MCF 10A (cell line): ENCODE data around the gene NEK10. TPM values are rescaled to one million over a fixed set of nuclear protein-coding genes. Genes with fewer than 3 reads are reported as not detected.

Experiments
- BruUV-seq: library from RNA; stranded (reverse); fragments of 400-500 nt; replicated peaks from 2 replicates; lab custom pipeline; 2021; lab: Mats Ljungman, UMichigan
- CTCF ChIA-PET: fragments of 300-600 bp; sonication (Branson Sonifier 250); formaldehyde crosslinking; extraction: SDS; loops from one replicate; lab custom pipeline; 2021; ENCODE audit warnings: antibody characterized with exemption, inconsistent platforms; lab: Yijun Ruan, JAX
- POLR2A ChIA-PET: fragments of 300-600, 350-650 bp; sonication (Branson Sonifier 250); formaldehyde crosslinking; extraction: SDS; loops from one replicate; lab custom pipeline; 2020; ENCODE audit warnings: antibody characterized with exemption, inconsistent platforms; lab: Yijun Ruan, JAX
- DNase-seq: peaks from one replicate; pipeline ENCODE4 v3.0.0-alpha.2; 2018; ENCODE audit not compliant: unreplicated experiment
- H3K27ac Mint-ChIP-seq: one replicate; pipeline ENCODE4 v1.8.0; 2022; ENCODE audit warnings: mild to moderate bottlenecking, low read depth, mixed read lengths; ENCODE audit not compliant: unreplicated experiment
- H3K27me3 Mint-ChIP-seq: one replicate; pipeline ENCODE4 v1.8.0; 2022; ENCODE audit warnings: mixed read lengths; ENCODE audit not compliant: insufficient read depth, unreplicated experiment
- H3K36me3 Mint-ChIP-seq: one replicate; pipeline ENCODE4 v1.8.0; 2022; ENCODE audit warnings: mild to moderate bottlenecking, moderate library complexity, mixed read lengths; ENCODE audit not compliant: insufficient read depth, unreplicated experiment
- H3K4me1 Mint-ChIP-seq: one replicate; pipeline ENCODE4 v1.8.0; 2022; ENCODE audit warnings: mixed read lengths; ENCODE audit not compliant: insufficient read depth, unreplicated experiment
- H3K4me3 Mint-ChIP-seq: one replicate; pipeline ENCODE4 v1.8.0; 2022; ENCODE audit warnings: mild to moderate bottlenecking, moderate library complexity, mixed read lengths; ENCODE audit not compliant: unreplicated experiment
- H3K9me3 Mint-ChIP-seq: one replicate; pipeline ENCODE4 v1.8.0; 2022; ENCODE audit warnings: mixed read lengths; ENCODE audit not compliant: unreplicated experiment
- CTCF ChIP-seq: fragments of 200-600 bp; IDR thresholded peaks from one replicate; pipeline ENCODE4 v1.8.0; 2022; ENCODE audit warnings: antibody characterized with exemption, mild to moderate bottlenecking; ENCODE audit not compliant: unreplicated experiment
- intact Hi-C: fragments of 100-400 bp; cut with micrococcal nuclease; formaldehyde crosslinking; loops from 2 replicates; pipeline ENCODE4 v1.14.1; 2022
- total RNA-seq: library from RNA; stranded (reverse); gene quantifications from 2 replicates; pipeline ENCODE4 v1.2.3, GENCODE V29; 2022

The NEK10 gene
- total RNA-seq, 1 experiment from 2014 or later = 0.44 TPM

DNA sequence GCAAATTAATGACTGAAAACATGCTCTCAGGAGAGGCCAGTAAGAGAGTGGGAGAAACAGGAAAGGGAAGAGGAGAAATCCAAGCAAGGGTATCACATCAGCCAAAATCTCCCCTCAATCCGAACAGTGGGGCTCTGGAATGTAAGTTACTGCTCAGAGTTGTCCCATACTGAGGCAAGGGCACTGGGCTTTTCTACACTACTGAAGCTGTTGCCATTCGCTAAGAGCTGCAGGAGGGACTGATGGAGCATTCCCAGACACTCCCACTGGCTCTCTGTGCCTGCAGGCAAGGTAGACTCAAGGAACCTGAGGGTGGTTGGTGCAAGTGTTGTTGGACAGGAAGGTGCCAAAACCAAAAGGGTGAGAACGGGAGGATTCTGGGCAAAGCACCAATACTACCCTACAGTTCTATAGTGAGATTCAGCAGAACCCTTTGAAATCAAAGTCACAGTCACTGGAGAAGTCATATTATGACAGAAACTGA is 46.1 kb downstream of the NEK10 start:
- TF ChIP-seq CTCF = no peak
- peak; percentile 23 for DNase-seq
- ChIA-PET CTCF (interaction anchor here (2.9 kb wide), 1 partner anchor 11 kb away, joined by 9 read pairs; no protein-coding TSS in a partner anchor), POLR2A (no interaction called here)
- H3K4me3 Mint-ChIP-seq = no peak overlapping the region
- H3K36me3 Mint-ChIP-seq = no peaks in the 10 kb centered on the region
- no peak overlapping the region for H3K27ac Mint-ChIP-seq
- intact Hi-C loops = no loop called here
- no peaks in the 10 kb centered on the region for H3K27me3 Mint-ChIP-seq
- BruUV-seq = no TSS peak
- peaks cover 10% of the 10 kb centered on the region for H3K4me1 Mint-ChIP-seq
- no peaks in the 10 kb centered on the region for H3K9me3 Mint-ChIP-seq

- BruUV-seq = no TSS peak
- no peaks in the 10 kb centered on the region for H3K27me3 Mint-ChIP-seq
- no peak overlapping the region for H3K4me3 Mint-ChIP-seq
- no peak for DNase-seq
- H3K27ac Mint-ChIP-seq = no peak overlapping the region
- POLR2A ChIA-PET = interaction anchor here (1.7 kb wide), 1 partner anchor 357 kb away, joined by 3 read pairs; no protein-coding TSS in a partner anchor
- peaks cover 10% of the 10 kb centered on the region for H3K4me1 Mint-ChIP-seq
- H3K36me3 Mint-ChIP-seq = no peaks in the 10 kb centered on the region
- no peak for TF ChIP-seq CTCF
- intact Hi-C loops = no loop called here
- CTCF ChIA-PET = interaction anchor here (0.7 to 2.9 kb wide), 2 partner anchors 10 to 45 kb away, joined by 3 to 9 read pairs; no protein-coding TSS in a partner anchor
- H3K9me3 Mint-ChIP-seq = no peaks in the 10 kb centered on the region
These were observed 46.5 kb downstream of the NEK10 start for GRCh38 chr3:27322634-27323033.

GRCh38 chr3:27319847-27320526 is 49.2 kb downstream of the NEK10 start:
- DNase-seq = no peak
- Mint-ChIP-seq H3K9me3 (no peaks in the 10 kb centered on the region), H3K36me3 (no peaks in the 10 kb centered on the region), H3K4me3 (no peak overlapping the region), H3K27me3 (no peaks in the 10 kb centered on the region), H3K4me1 (peaks cover 5% of the 10 kb centered on the region), H3K27ac (no peak overlapping the region)
- CTCF ChIA-PET = interaction anchor here (0.6 to 4.2 kb wide), 4 partner anchors 7 to 148 kb away, joined by 3 to 17 read pairs (median 7); no protein-coding TSS in a partner anchor
- TF ChIP-seq CTCF = no peak
- intact Hi-C loops = no loop called here
- no TSS peak for BruUV-seq
- POLR2A ChIA-PET = interaction anchor here (0.8 kb wide), 1 partner anchor 43 kb away, joined by 5 read pairs; no protein-coding TSS in a partner anchor

- Mint-ChIP-seq H3K4me3 (no peak overlapping the region), H3K27ac (no peak overlapping the region), H3K9me3 (no peaks in the 10 kb centered on the region), H3K4me1 (no peaks in the 10 kb centered on the region), H3K36me3 (no peaks in the 10 kb centered on the region), H3K27me3 (no peaks in the 10 kb centered on the region)
- no peak for DNase-seq
- TF ChIP-seq CTCF = no peak
- BruUV-seq = no TSS peak
- CTCF ChIA-PET = interaction anchor here (4.2 kb wide), 1 partner anchor 148 kb away, joined by 17 read pairs; no protein-coding TSS in a partner anchor
- POLR2A ChIA-PET = interaction anchor here (0.8 to 1.0 kb wide), 2 partner anchors 35 to 44 kb away, joined by 3 to 5 read pairs; no protein-coding TSS in a partner anchor
- intact Hi-C loops = no loop called here
These were observed 49.9 kb downstream of the NEK10 start for GRCh38 chr3:27319304-27319703.
